Right atrium auricular region (tissue), 2 donors: ENCODE measurements around the gene SNRNP70. TPM values are rescaled to one million over a fixed set of nuclear protein-coding genes. Genes with fewer than 3 reads are reported as not detected.
A peak's percentile ranks its signal among the peaks of the same experiment; 100 is the strongest.

Experiments
- DNase-seq: peaks from one replicate; pipeline ENCODE4 v3.0.0-alpha.2; 2019; ENCODE audit warnings: low spot score
- H3K27ac ChIP-seq, 2 donors: fragments of 200-600 bp; sonication (generic); 1 replicate in 1 of 2; 2 replicates in 1 of 2; pipeline ENCODE4 v1.5.1; 2016 to 2019
- H3K27me3 ChIP-seq, 2 donors: fragments of 200-600 bp; sonication (generic); one replicate each; pipeline versions ENCODE4 v1.5.1 to v1.6.0; 2017 to 2019
- H3K36me3 ChIP-seq: fragments of 200-600 bp; sonication (generic); one replicate; pipeline ENCODE4 v1.5.1; 2016
- H3K4me1 ChIP-seq, 2 donors: fragments of 200-600 bp; sonication (generic); one replicate each; pipeline versions ENCODE4 v1.5.1 to v1.6.0; 2017 to 2019
- H3K4me3 ChIP-seq, 2 donors: fragments of 200-600 bp; sonication (generic); 1 replicate in 1 of 2; 2 replicates in 1 of 2; pipeline ENCODE4 v1.5.1; 2017 to 2019; ENCODE audit warnings: mild to moderate bottlenecking in 1 of 2, moderate library complexity in 1 of 2
- H3K9me3 ChIP-seq, 2 donors: fragments of 200-600 bp; sonication (generic); one replicate each; pipeline ENCODE4 v1.5.1; 2019
- total RNA-seq, 2 donors: library from RNA; depleted of rRNA; stranded (reverse); fragments of >200 nt; gene quantifications; one replicate each; pipeline ENCODE4 v1.1.0, GENCODE V29; 2016
- TF ChIP-seq, protein P1 (sequence below), 2 donors: fragments of 200-600 bp; sonication (generic); IDR thresholded peaks; one replicate each; pipeline ENCODE4 v1.5.1; 2019; ENCODE audit warnings: antibody characterized with exemption in 2 of 2

SNRNP70 gene
- total RNA-seq, 2 donors from 2014 or later = 62.7 to 89.4 TPM

DNA sequence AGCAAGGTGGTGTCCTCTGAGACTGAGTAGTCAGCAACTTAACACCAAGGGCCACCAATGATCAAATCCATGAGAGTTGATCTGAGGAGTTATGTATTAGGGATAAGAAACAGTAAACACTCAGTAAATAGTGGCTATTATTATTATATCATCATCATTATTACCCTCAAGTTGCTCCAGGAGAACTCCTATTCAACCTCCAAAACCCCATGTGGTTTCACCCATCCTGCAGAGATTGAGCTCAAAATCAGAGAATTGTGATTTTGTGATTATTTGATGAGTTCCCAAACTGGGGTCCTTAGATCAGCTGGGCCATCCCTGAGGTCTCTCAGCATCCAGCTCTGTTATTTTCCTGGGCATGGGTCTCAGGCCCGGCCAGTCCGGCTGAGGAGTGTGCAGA lies 24.3 kb upstream of the SNRNP70 start:
- Histone ChIP-seq H3K4me3 (no peak overlapping the region), H3K27me3 (no peaks in the 10 kb centered on the region), H3K4me1 (peaks cover 0 to 36% of the 10 kb centered on the region in 2 donors), H3K9me3 (no peaks in the 10 kb centered on the region), H3K36me3 (no peaks in the 10 kb centered on the region), H3K27ac (no peak overlapping the region)
- TF ChIP-seq, protein P1, sequence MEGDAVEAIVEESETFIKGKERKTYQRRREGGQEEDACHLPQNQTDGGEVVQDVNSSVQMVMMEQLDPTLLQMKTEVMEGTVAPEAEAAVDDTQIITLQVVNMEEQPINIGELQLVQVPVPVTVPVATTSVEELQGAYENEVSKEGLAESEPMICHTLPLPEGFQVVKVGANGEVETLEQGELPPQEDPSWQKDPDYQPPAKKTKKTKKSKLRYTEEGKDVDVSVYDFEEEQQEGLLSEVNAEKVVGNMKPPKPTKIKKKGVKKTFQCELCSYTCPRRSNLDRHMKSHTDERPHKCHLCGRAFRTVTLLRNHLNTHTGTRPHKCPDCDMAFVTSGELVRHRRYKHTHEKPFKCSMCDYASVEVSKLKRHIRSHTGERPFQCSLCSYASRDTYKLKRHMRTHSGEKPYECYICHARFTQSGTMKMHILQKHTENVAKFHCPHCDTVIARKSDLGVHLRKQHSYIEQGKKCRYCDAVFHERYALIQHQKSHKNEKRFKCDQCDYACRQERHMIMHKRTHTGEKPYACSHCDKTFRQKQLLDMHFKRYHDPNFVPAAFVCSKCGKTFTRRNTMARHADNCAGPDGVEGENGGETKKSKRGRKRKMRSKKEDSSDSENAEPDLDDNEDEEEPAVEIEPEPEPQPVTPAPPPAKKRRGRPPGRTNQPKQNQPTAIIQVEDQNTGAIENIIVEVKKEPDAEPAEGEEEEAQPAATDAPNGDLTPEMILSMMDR (IDR thresholded peaks at IDR 0.05) = no peak
- DNase-seq = no peak

DNA sequence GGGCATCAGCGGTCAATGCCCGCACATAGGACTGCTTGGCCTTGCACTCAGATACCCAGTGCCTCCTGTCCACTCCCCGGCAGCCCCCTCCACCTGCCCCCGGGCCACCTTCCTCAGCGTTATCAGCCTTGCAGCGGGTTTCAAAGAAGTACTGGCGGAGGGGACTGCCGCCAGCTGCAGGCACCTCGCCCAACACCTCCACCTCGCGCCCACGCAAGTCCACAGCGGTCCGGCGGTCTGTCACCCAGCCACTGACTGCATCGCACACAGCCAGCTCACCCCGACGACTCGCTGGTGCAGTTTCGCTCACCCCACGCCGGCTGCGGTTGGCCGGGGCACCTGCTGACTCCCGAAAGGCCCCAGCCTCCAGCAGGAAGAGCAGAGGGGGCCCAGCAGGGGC lies 23.8 kb upstream of the SNRNP70 start:
- H3K36me3 ChIP-seq = no peaks in the 10 kb centered on the region
- no peak overlapping the region for H3K4me3 ChIP-seq
- TF ChIP-seq, protein P1 (IDR thresholded peaks at IDR 0.05) = no peak
- H3K27me3 ChIP-seq = no peaks in the 10 kb centered on the region
- H3K4me1 ChIP-seq = peaks cover 0 to 38% of the 10 kb centered on the region in 2 donors
- H3K9me3 ChIP-seq = no peaks in the 10 kb centered on the region
- H3K27ac ChIP-seq = no peak overlapping the region
- no peak for DNase-seq

DNA sequence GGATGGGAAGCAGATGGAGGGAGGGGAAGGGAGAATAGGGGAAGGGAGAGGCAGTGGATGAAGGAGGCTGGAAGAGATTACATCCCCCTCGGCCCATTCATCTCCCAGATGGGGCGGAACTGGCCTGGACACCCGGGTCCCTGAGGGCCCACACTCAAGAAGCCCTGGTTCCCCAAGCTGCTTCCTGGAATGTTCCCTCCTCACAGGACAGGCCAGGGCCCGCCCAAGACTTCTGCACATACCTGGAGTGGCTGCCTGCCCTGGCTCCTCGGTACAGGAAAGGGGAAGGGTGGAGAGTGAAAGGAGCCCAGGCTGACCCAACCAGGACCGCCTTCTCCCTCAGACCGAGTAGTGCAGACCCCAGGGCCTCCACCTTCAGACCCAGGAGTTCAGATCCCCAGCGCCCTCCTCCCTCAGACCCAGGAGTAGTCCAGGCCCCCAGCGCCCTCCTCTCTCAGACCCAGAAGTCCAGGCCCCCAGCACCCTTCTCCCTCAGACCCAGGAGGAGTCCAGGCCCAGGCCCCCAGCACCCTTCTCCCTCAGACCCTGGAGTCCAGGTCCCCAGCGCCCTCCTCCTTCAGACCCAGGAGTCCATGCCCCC lies 21.1 kb upstream of the SNRNP70 start:
- Histone ChIP-seq H3K4me1 (peaks cover 0 to 31% of the 10 kb centered on the region in 2 donors), H3K9me3 (no peaks in the 10 kb centered on the region), H3K27me3 (no peaks in the 10 kb centered on the region), H3K4me3 (no peak overlapping the region), H3K27ac (peak overlapping the region in 1 of 2 donors; percentile 58), H3K36me3 (no peaks in the 10 kb centered on the region)
- no peak for DNase-seq
- TF ChIP-seq, protein P1 (IDR thresholded peaks at IDR 0.05) = no peak

DNA sequence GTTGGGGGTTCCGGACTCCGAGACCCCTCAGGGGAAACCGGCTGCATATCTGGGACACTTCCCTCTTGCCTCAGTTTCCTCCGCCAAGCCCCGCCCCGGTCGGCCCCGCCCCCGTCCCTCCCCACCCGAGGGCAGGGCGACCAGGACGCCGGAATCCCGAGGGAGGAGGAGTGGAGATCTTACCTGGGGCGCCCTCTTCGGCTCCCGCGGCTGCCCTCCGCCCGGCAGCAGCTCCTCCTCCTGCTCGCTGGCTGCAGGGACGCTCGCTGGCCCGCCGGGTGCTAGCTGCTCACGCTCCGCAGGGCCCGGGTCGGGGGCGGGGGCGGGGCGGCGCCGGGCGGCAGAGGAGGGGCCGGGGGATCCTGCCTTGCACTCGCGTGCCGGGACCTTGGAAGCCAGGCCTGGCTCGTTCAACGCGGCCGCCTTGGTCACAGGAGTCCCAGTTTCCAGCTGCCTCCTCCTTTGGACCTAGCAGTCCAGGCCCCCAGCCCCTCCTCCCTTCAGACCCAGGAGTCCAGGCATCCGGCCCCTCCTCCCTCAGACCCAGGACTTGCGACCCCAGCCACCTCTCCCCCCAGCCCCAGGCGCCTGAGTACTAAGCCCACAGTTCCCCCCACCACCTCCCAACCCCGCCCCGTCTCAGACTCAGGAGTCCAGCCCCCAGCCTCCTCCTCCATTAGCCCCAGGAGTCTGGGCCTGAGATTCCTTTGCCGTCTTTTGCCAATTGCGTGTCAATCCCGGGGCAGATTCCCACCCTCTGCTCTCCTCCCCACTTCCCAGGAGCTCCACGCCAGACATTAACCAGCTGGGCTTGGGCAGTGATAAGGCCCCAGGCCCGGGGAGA lies 20.3 kb upstream of the SNRNP70 start, which contains the start of gene NTF4:
Gene NTF4 (minus strand): TSS at position 51 of the 844 bp plus-strand sequence. CDS start 2,821 bp downstream, outside the sequence.
- Histone ChIP-seq H3K9me3 (no peaks in the 10 kb centered on the region), H3K4me1 (peaks cover 0 to 31% of the 10 kb centered on the region in 2 donors), H3K4me3 (peak within 1 kb of the TSS; percentile 12 to 39), H3K27me3 (no peaks in the 10 kb centered on the region), H3K36me3 (no peaks in the 10 kb centered on the region), H3K27ac (peak within 1 kb of the TSS; percentile 58)
- TF ChIP-seq, protein P1 (IDR thresholded peaks at IDR 0.05) = peak in 1 of 2 donors; percentile 10
- no peak for DNase-seq

DNA sequence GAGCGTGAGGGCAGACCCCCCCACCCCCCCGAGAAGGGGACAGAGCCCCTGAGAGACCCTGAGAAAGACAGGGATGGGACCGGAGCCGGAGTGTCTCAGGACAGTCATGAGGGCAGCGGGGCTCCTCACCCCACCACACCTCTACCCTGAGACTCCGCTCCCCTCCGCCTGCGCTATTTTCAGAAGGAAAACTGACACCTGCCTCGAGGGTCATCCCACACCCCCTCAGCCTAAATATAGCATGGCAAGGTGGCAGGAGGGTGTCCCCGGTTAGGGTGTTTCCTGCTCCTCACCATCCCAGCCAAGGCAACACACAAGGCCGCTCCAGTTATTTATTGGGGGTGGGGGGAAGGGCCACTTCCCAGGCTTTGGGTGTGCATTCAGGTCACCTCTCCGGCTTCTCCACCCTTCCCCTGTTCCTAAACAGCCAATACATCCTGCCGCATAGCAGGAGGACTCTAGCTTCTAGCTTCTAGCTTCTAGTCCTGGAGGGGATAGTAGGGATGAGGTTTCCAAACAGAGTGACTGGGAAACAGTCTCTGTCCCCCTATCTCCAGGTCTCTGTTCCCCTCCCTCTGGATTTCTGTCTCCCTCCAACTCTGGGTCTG lies 19.2 kb upstream of the SNRNP70 start:
- DNase-seq = no peak
- no peaks in the 10 kb centered on the region for H3K27me3 ChIP-seq
- no peaks in the 10 kb centered on the region for H3K36me3 ChIP-seq
- H3K4me1 ChIP-seq = peaks cover 0 to 31% of the 10 kb centered on the region in 2 donors
- no peak overlapping the region for H3K4me3 ChIP-seq
- H3K27ac ChIP-seq = peak overlapping the region; percentile 58
- TF ChIP-seq, protein P1 (IDR thresholded peaks at IDR 0.05) = no peak
- no peaks in the 10 kb centered on the region for H3K9me3 ChIP-seq
